KMS-11 (cell line): ENCODE measurements around the gene AKR1D1.

Source experiments
- H2AFZ ChIP-seq: fragments of 200-600 bp; sonication (generic); 2 replicates; pipeline ENCODE4 v1.6.1; 2016; ENCODE audit warnings: antibody characterized with exemption, mixed run types, low read depth
- H3K27ac ChIP-seq: fragments of 200-600 bp; sonication (generic); 2 replicates; pipeline ENCODE4 v1.6.1; 2016; ENCODE audit warnings: mild to moderate bottlenecking, mixed run types
- H3K27me3 ChIP-seq: fragments of 200-600 bp; sonication (generic); 2 replicates; pipeline ENCODE4 v1.6.1; 2017; ENCODE audit warnings: mild to moderate bottlenecking, low read depth, mixed run types, moderate library complexity; ENCODE audit not compliant: insufficient read depth
- H3K36me3 ChIP-seq: fragments of 200-600 bp; sonication (generic); 2 replicates; pipeline ENCODE4 v1.6.1; 2017; ENCODE audit warnings: mild to moderate bottlenecking, mixed run types; ENCODE audit not compliant: insufficient read depth
- H3K4me1 ChIP-seq: fragments of 200-600 bp; sonication (generic); 2 replicates; pipeline ENCODE4 v1.6.1; 2016; ENCODE audit warnings: mild to moderate bottlenecking, low read depth, mixed run types; ENCODE audit not compliant: poor library complexity, severe bottlenecking
- H3K4me2 ChIP-seq: fragments of 200-600 bp; sonication (generic); 2 replicates; pipeline ENCODE4 v1.7.0; 2016; ENCODE audit warnings: mild to moderate bottlenecking, mixed run types
- H3K4me3 ChIP-seq: fragments of 200-600 bp; sonication (generic); IDR thresholded peaks from 2 replicates; pipeline ENCODE4 v1.6.1; 2017; ENCODE audit warnings: low read depth, low read length, mixed read lengths; ENCODE audit not compliant: insufficient read depth
- H3K79me2 ChIP-seq: fragments of 200-600 bp; sonication (generic); 2 replicates; pipeline ENCODE4 v1.6.1; 2016; ENCODE audit warnings: low read depth, mixed run types; ENCODE audit not compliant: insufficient read depth
- H3K9ac ChIP-seq: fragments of 200-600 bp; sonication (generic); 2 replicates; pipeline ENCODE4 v1.6.1; 2016; ENCODE audit warnings: mild to moderate bottlenecking, mixed run types
- H4K20me1 ChIP-seq: fragments of 200-600 bp; sonication (generic); 2 replicates; pipeline ENCODE4 v1.6.1; 2016; ENCODE audit warnings: mild to moderate bottlenecking, mixed run types; ENCODE audit not compliant: insufficient read depth
- CTCF ChIP-seq: fragments of 200-600 bp; sonication (generic); conservative IDR thresholded peaks from 2 replicates; pipeline ENCODE4 v1.6.1; 2017; ENCODE audit warnings: low read depth, mild to moderate bottlenecking, antibody characterized with exemption, low read length, moderate library complexity, mixed read lengths

AKR1D1 gene

DNA sequence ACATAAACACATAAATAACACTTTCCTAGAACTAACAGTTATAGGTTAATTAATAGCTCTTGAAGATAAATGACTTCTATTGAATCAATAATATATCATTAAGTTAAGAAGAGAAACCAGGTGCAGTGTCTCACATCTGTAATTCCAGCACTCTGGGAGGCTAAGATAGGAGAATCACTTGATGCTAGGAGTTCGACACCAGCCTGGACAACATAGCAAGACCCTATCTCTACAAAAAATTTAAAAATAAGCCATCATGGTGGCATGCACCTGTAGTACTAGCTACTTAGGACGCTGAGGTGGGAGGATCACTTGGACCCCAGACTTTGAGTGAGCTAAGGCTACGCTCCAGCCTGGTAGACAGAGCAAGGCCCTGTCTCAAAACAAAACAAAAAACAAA, 38.8 kb downstream of the AKR1D1 start:
- Histone ChIP-seq H3K36me3 (no peaks in the 10 kb centered on the region), H3K4me1 (no peaks in the 10 kb centered on the region), H3K27me3 (no peaks in the 10 kb centered on the region), H3K79me2 (no peaks in the 10 kb centered on the region), H4K20me1 (no peaks in the 10 kb centered on the region), H3K4me3 (no peak overlapping the region), H3K4me2 (no peak overlapping the region), H3K9ac (no peak overlapping the region), H2AFZ (no peak overlapping the region), H3K27ac (no peak overlapping the region)
- no peak for TF ChIP-seq CTCF

DNA sequence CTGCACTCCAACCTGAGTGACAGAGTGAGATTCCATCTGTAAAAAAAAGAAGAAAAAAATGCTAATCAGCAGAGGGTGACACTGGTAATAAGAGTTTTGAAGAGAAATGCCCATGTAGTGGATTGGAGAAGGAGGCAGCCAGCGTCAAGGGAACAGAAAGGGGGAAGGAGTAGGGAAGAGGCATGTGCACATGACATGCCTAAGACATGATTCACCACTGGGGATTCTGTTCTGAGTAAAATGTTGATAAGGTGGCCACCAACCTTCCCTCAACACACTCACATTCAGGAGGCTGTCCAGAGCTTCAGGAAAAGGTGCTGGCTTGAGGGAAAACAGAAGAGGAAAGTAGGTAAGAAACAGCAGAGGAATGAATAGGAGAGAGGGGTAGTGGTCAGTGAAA, 39.9 kb downstream of the AKR1D1 start:
- no peaks in the 10 kb centered on the region for H3K4me1 ChIP-seq
- no peaks in the 10 kb centered on the region for H3K79me2 ChIP-seq
- H3K4me3 ChIP-seq, result no peak overlapping the region
- H3K9ac ChIP-seq, result no peak overlapping the region
- no peaks in the 10 kb centered on the region for H4K20me1 ChIP-seq
- no peak overlapping the region for H3K4me2 ChIP-seq
- TF ChIP-seq CTCF, result no peak
- H3K27me3 ChIP-seq, result no peaks in the 10 kb centered on the region
- H3K36me3 ChIP-seq, result no peaks in the 10 kb centered on the region
- H2AFZ ChIP-seq, result no peak overlapping the region
- no peak overlapping the region for H3K27ac ChIP-seq

- H3K27ac ChIP-seq, result no peak overlapping the region
- H3K4me3 ChIP-seq, result no peak overlapping the region
- no peaks in the 10 kb centered on the region for H3K36me3 ChIP-seq
- H2AFZ ChIP-seq, result no peak overlapping the region
- no peaks in the 10 kb centered on the region for H3K27me3 ChIP-seq
- H4K20me1 ChIP-seq, result no peaks in the 10 kb centered on the region
- no peak for TF ChIP-seq CTCF
- no peaks in the 10 kb centered on the region for H3K4me1 ChIP-seq
- H3K79me2 ChIP-seq, result no peaks in the 10 kb centered on the region
- H3K9ac ChIP-seq, result no peak overlapping the region
- no peak overlapping the region for H3K4me2 ChIP-seq
These were observed 40.6 kb downstream of the AKR1D1 start for GRCh38 chr7:138116892-138117291.

- Histone ChIP-seq H3K4me2 (no peak overlapping the region), H2AFZ (no peak overlapping the region), H3K27ac (no peak overlapping the region), H3K4me3 (no peak overlapping the region), H3K79me2 (no peaks in the 10 kb centered on the region), H3K4me1 (no peaks in the 10 kb centered on the region), H3K36me3 (no peaks in the 10 kb centered on the region), H4K20me1 (no peaks in the 10 kb centered on the region), H3K9ac (no peak overlapping the region), H3K27me3 (no peaks in the 10 kb centered on the region)
- no peak for TF ChIP-seq CTCF
These were observed 44.0 kb downstream of the AKR1D1 start for GRCh38 chr7:138120140-138120827.
